HEK293T (cell line): ENCODE results near the gene PFDN1.

Source experiments
- BHLHE40 ChIP-seq: fragments of 450-650 bp; IDR thresholded peaks from 2 replicates; pipeline ENCODE4 v1.6.1; 2016; ENCODE audit warnings: mild to moderate bottlenecking, moderate library complexity, borderline replicate concordance
- CTBP1 ChIP-seq: fragments of 450-650 bp; IDR thresholded peaks from 2 replicates; pipeline ENCODE4 v1.6.1; 2016; ENCODE audit warnings: borderline replicate concordance
- ELF4 ChIP-seq: fragments of 450-650 bp; IDR thresholded peaks from 2 replicates; pipeline ENCODE4 v1.6.1; 2017; ENCODE audit warnings: antibody characterized with exemption
- FOXA1 ChIP-seq: fragments of 450-650 bp; IDR thresholded peaks from 2 replicates; pipeline ENCODE4 v1.6.1; 2016; ENCODE audit warnings: mild to moderate bottlenecking
- FOXK2 ChIP-seq: fragments of 450-650 bp; IDR thresholded peaks from 2 replicates; pipeline ENCODE4 v1.6.1; 2016; ENCODE audit warnings: mild to moderate bottlenecking
- FOXM1 ChIP-seq: fragments of 450-650 bp; IDR thresholded peaks from 2 replicates; pipeline ENCODE4 v1.6.1; 2017; ENCODE audit warnings: mild to moderate bottlenecking, borderline replicate concordance
- LEF1 ChIP-seq: fragments of 450-650 bp; IDR thresholded peaks from 2 replicates; pipeline ENCODE4 v1.6.1; 2017; ENCODE audit warnings: mild to moderate bottlenecking, borderline replicate concordance
- NFRKB ChIP-seq: fragments of 450-650 bp; IDR thresholded peaks from 2 replicates; pipeline ENCODE4 v1.6.1; 2016; ENCODE audit warnings: mild to moderate bottlenecking, moderate library complexity
- PKNOX1 ChIP-seq: fragments of 450-650 bp; IDR thresholded peaks from 2 replicates; pipeline ENCODE4 v1.6.1; 2016
- SP1 ChIP-seq: fragments of 450-650 bp; IDR thresholded peaks from 2 replicates; pipeline ENCODE4 v1.6.1; 2017
- SUZ12 ChIP-seq: fragments of 450-650 bp; IDR thresholded peaks from 2 replicates; pipeline ENCODE4 v1.6.1; 2016; ENCODE audit warnings: mild to moderate bottlenecking
- TARDBP ChIP-seq: fragments of 450-650 bp; IDR thresholded peaks from 2 replicates; pipeline ENCODE4 v1.6.1; 2016
- ZNF384 ChIP-seq: fragments of 450-650 bp; IDR thresholded peaks from 2 replicates; pipeline ENCODE4 v1.6.1; 2016

- TF ChIP-seq NFRKB (no peak), PKNOX1 (no peak), TARDBP (no peak), ZNF384 (no peak), FOXM1 (no peak), FOXK2 (no peak), SUZ12 (no peak), ELF4 (no peak), SP1 (no peak), BHLHE40 (no peak), CTBP1 (no peak), LEF1 (no peak), FOXA1 (no peak)
Observed at GRCh38 chr5:140301136-140301535, 1.8 kb downstream of the PFDN1 start.
